OCI-LY3 (cell line): ENCODE measurements around the gene PIK3R6.

ENCODE experiments used
- EZH2phosphoT487 ChIP-seq: fragments of 200-600 bp; shearing (Covaris generic); IDR thresholded peaks from 2 replicates; pipeline ENCODE4 v1.6.1; 2018; ENCODE audit warnings: antibody characterized with exemption, mixed run types, low read depth
- TF ChIP-seq, protein P1 (sequence below): fragments of 200-600, 300-600 bp; sonication (generic); IDR thresholded peaks from 2 replicates; pipeline ENCODE4 v1.5.1; 2014; ENCODE audit warnings: antibody characterized with exemption, low read length, low read depth

DNA sequence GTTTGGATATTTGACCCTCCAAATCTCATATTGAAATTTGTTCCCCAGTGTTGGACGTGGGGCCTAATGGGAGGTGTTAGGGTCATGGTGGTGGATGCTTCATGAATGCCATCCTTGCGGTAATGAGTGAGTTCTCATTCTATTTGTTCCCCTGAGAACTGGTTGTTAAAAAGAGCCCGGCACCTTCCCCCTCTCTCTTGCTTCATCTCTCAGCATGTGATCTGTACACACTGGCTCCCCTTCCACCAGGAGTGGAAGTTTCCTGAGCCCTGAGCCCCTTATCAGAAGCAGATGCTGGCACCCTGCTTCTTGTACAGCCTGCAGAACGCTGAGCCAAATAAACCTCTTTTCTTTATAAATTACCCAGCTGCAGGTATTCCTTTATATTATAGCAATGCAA, 25.6 kb downstream of the PIK3R6 start:
- TF ChIP-seq, protein P1, sequence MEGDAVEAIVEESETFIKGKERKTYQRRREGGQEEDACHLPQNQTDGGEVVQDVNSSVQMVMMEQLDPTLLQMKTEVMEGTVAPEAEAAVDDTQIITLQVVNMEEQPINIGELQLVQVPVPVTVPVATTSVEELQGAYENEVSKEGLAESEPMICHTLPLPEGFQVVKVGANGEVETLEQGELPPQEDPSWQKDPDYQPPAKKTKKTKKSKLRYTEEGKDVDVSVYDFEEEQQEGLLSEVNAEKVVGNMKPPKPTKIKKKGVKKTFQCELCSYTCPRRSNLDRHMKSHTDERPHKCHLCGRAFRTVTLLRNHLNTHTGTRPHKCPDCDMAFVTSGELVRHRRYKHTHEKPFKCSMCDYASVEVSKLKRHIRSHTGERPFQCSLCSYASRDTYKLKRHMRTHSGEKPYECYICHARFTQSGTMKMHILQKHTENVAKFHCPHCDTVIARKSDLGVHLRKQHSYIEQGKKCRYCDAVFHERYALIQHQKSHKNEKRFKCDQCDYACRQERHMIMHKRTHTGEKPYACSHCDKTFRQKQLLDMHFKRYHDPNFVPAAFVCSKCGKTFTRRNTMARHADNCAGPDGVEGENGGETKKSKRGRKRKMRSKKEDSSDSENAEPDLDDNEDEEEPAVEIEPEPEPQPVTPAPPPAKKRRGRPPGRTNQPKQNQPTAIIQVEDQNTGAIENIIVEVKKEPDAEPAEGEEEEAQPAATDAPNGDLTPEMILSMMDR = no peak
- TF ChIP-seq EZH2phosphoT487 = no peak
